GM11168 (cell line): ENCODE measurements around the gene NKX2-2.

Experiments used
- in situ Hi-C: fragments of 300-500 bp; cut with MboI; formaldehyde crosslinking; loops from one replicate; pipeline ENCODE4 v1.12.0; 2022; ENCODE audit warnings: low sequenced_read_pairs; ENCODE audit not compliant: unreplicated experiment

NKX2-2 gene

GRCh38 chr20:21510414-21511384 lies 3.2 kb downstream of the NKX2-2 start:
- in situ Hi-C loops = loop anchor here (25.0 kb wide), 2 partner anchors 423 to 1077 kb away; partner anchors contain the start of gene FOXA2

DNA sequence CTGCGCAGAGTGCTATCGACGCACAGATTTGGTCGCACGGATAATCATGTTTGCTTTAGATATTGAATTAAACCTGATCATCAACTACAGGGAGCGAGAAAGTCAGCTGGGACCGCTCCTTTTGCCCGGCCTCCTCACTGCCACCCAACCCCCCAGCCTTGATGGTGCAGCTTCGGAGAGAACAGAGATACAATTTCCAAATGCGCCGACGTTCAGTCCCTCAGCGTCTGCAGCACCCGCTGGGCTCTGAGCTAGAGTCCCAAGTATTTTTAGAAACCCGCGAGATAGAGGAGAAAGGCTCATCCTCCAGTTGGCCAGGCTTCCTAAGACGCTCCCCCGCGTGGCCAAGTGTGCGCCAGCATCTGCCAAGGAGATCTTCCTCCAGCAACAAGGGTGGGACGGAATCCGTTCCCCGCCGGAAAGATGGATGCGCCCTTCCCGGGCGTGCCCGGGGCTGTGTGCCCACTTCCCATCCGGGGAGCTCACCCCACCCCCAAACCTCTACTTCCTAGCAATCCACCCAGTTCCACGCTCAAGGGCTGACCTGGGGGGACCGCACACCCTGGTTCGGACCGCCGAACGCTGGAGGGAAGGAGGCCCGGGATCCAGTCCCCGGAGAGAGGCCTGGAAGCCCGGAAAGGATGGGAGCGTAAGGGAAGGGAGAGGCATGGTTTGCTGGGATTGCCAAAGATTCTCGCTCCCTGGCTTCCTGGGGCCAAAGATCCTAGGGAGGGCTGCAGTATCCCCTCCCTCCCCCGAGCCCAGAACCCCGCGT lies 4.1 kb downstream of the NKX2-2 start:
- in situ Hi-C loops = loop anchor here (5.0 to 25.0 kb wide), 4 partner anchors 277 to 1078 kb away; partner anchors contain the start of gene FOXA2

GRCh38 chr20:21509079-21509596 lies 4.7 kb downstream of the NKX2-2 start:
- in situ Hi-C loops = loop anchor here (5.0 to 25.0 kb wide), 4 partner anchors 277 to 1078 kb away; partner anchors contain the start of gene FOXA2

DNA sequence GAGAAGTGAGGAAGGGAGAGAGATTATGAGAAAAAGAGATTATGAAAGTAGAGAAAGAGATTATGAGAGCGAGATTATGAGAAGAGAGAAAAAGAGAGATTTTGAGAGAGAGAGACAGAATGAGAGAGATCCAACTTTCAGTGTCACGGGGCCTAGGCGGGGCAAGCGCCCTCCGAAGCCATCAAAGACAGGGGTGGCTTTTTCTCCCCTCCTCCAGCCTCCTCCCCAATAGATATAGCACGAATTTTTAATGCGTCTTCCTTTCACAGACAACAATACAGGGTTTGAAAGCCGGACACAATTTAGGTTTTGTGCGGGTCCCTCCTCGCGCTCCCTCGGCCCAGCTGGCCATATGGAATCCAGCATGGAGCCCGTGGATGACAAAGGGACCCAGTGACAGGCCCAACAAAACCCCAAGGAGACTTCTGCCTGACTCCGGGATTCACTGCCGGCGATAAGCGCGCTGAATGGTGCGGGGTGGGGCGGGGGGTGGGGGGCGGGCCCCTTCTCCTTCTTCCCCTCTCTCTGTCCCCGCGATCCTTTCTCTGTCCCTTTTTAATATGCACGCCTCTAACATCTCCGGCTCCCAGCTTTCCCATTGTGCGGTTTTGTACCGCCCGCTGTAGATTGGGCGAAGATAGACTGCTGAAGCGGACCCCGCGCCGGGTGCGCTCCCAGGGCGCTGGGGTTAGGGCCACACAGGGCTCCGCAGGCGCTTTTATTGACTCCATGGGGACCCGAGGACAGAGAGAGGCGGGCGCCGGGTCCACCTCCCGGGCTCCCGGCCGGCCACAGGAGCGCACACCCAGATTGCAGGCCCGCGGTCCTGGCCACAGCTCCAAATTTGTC lies 5.4 kb downstream of the NKX2-2 start:
- in situ Hi-C loops = loop anchor here (5.0 to 25.0 kb wide), 4 partner anchors 276 to 1079 kb away; partner anchors contain the start of gene FOXA2

DNA sequence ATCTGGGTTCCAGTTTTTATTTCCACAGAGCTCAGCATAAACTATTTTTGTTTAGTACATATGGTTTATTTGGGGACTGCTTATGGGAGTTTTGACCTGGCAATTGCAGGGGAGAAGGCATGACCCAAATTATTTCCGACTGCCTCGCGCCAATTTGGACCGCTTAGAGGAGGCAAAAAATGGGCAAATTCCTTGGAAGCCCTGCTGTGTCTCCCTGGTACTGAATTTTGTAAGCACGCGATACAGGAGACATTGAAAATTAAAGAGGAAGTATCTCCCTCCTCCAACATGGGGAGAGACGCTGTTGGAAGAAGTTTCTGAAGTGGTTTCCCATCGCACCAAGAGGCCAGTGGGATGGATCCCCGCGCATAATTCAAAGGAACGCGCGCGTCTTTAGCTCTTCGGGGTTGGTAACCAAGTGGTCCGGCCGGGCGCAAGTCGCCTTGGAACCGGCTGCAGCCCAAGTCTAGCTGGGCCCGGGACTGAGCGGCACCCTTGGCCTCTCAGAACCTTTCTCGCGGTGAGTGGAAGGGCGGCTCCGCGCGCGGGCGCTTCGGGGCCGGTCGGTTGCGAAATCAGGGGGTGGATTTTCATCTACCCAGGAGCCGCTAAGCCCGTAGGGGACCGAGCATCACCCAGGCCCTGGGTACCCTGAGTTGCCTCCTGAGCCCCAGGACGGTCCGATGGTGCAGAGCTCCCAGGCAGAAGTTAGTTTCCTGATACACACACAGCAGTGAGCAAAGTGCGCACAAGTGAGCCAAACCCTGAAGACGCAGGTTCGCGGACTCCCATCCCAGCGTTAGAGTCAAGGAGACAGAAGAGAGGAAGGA lies 6.2 kb downstream of the NKX2-2 start:
- in situ Hi-C loops = loop anchor here (5.0 to 25.0 kb wide), 4 partner anchors 275 to 1080 kb away; partner anchors contain the start of gene FOXA2

- in situ Hi-C loops = loop anchor here (5.0 to 25.0 kb wide), 4 partner anchors 274 to 1081 kb away; partner anchors contain the start of gene FOXA2
Observed at GRCh38 chr20:21505810-21506530, 7.9 kb downstream of the NKX2-2 start.

DNA sequence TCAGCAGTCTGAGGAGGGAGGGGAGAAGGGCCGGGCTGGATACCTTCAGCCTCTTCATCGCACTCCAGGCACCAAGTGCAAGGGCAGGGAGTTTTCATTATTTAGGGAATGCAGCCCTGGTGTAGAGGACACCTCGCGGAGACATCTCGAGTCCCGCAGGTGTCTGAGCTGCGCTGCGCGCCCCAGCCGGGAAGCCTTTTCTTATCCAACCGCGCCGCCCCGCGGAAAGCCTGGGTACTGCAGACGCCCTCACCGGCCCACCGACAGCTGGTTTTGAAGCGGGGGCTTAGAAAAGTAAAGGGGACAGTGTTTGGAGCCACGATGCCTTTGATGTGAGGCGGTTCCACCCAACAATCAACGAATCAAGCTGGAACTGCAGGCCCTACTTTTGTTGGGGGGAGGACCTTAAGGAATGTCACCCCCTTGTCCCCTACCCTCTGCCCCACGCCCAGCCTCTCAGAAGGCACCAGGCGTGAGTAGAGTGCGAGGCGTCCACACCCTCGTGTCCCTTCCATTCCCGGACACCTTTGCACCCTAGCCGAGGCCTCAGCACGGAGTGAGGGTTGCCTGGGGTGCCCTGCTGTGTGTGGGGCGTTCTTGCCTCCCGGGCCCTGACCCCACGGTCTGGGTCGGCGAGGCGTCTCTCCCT lies 8.6 kb downstream of the NKX2-2 start:
- in situ Hi-C loops = loop anchor here (5.0 to 25.0 kb wide), 4 partner anchors 273 to 1082 kb away; partner anchors contain the start of gene FOXA2

DNA sequence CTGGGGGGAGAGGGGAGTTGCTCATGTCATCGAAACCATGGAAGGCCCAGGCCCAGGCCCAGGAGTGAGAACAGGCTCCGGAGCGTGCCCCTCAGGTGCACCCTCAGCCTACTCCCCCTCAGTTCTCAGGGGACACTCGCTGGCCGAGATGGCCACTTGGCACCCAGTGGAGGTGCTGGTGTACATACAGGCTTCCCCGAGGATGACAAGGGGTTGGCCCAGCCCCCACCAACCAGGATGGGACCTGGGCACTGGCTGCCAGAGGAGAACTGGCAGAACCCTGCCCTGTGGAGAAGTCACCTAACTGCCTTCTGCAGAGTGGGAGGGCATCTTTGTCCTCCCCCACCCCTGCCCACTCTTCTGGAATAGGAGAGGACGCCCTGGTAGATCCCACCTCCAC lies 9.5 kb downstream of the NKX2-2 start:
- in situ Hi-C loops = loop anchor here (10.0 to 25.0 kb wide), 3 partner anchors 417 to 1083 kb away; partner anchors contain the start of gene FOXA2

GRCh38 chr20:21503345-21503744 lies 10.5 kb downstream of the NKX2-2 start:
- in situ Hi-C loops = loop anchor here (10.0 to 25.0 kb wide), 3 partner anchors 416 to 1084 kb away; partner anchors contain the start of gene FOXA2

GRCh38 chr20:21501184-21501583 lies 12.7 kb downstream of the NKX2-2 start:
- in situ Hi-C loops = loop anchor here (10.0 to 25.0 kb wide), 3 partner anchors 414 to 1086 kb away; partner anchors contain the start of gene FOXA2

DNA sequence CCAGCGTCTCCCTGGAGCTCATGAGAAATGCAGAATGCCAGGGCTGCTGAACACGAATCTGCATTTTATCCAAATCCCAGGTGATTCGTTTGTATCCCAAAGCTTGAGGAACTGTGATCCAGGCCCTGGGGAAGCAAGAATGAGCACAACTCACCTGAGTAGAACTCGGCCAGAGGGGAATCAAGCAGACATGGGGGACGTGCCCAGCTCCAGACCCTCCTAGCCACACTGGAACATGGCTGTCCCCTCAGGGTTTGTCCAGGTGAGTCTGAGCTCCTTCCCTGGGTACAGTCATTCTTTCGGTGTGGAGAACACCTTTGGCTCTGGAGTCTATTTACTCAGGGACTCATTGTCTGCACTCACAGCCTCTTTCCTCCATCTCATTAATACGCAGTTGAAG lies 13.3 kb downstream of the NKX2-2 start:
- in situ Hi-C loops = loop anchor here (10.0 to 25.0 kb wide), 3 partner anchors 413 to 1087 kb away; partner anchors contain the start of gene FOXA2

- in situ Hi-C loops = loop anchor here (10.0 to 25.0 kb wide), 3 partner anchors 412 to 1088 kb away; partner anchors contain the start of gene FOXA2
Observed at GRCh38 chr20:21499641-21500040, 14.2 kb downstream of the NKX2-2 start.

DNA sequence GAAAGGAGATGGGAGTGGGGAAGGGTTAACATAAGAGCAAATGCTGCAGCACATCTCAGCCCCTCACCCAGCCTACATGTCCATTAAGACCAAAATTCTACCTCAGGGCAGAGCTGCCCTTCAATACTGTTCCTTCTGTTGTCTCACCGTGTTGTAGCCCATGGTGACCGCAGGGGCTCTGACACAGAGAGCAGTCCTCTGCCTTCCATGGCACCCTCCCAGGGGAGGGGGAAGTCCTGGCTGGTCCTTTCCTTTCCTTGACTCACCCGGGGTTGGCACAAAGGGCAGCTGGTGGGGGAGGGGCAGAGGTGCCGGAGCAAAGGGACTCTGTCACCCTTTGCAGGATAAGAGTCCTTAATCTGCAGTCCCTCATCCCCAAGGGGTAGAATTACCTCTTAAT lies 15.2 kb downstream of the NKX2-2 start:
- in situ Hi-C loops = no loop called here

DNA sequence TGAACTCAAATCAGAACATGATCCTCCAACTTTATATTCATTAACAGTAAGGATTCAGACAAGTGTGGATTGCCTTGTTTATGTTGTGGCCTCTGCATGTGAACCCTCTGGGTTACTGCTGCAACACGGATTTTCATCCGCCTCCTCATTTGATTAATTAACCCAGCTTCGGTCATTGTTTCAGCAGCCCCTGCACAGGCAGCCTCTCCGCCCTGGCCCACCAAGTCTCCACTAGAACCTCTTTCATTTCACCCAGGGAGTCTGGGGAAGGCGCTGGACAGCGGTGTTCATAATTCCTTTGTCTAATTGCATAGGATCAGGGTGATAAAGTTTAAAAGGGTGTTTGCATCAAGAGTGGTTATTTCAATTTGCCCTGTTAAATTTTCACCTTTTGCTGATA lies 15.7 kb downstream of the NKX2-2 start:
- in situ Hi-C loops = no loop called here

DNA sequence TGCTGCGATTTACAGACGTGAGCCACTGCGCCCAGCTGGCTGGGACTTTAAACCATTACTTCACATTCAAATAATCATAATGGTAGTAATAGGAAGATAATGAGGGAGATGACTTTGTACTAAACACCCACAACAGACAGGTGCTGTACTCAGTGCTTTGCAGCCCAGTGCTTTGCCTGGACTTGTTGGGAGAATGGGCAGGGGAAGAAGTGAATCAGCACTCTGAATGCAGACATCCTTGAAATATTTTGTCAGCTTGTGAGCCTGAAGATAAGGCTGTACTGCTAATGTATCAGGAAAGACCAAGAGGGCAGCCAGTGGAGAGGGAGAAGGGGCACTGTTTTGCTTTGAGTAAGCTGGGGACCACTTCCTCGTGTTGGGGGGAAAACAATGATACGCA lies 17.4 kb downstream of the NKX2-2 start:
- in situ Hi-C loops = no loop called here

- in situ Hi-C loops = no loop called here
Observed at GRCh38 chr20:21493049-21493448, 20.8 kb downstream of the NKX2-2 start.

DNA sequence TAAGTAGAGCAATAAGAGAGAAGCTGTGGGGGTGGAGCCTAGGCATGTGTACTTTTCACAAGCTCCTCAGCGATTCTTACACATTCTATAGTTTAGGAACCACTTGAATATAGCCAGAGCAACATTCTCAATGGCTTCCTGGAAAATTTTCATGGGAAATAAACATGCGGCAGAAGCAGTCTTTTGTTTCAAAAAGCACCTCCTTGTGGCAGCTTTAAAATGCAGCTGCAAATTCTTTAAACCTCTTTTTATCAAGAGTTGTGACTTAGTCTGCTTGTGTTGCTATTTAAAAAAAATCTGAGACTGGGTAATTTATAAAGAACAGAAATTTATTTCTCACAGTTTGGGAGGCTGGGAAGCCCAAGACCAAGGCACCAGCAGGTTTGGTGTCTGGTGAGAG lies 23.8 kb downstream of the NKX2-2 start:
- in situ Hi-C loops = no loop called here
